Measurements from ENCODE around the gene QSER1.
A peak's percentile ranks its signal among the peaks of the same experiment; 100 is the strongest.
"Not testable (repeated sequence)": the region's sequence is repeated elsewhere in the genome, so short reads cannot be mapped to it uniquely, and the experiment has no call there.

QSER1 gene

DNA sequence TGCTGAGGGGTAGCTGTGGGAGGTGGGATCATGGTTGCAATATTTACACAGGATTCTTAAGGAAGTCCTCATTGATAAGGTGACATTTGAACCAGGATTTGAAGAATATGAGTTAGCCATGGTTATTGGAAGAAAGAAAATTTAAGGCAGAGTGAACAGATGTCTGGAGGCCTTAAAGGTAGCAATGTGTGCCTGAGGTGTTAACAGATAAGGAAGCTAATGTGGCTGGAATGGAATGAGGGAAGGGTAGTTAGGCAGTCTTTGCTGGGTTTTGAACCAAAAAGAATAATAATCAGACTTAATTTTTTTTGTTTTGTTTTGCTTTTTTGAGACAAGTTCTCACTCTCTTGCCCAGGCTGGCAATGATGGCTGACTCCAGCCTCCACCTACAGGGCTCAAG is 113.4 kb downstream of the QSER1 start:
- DNase-seq: no peak

DNA sequence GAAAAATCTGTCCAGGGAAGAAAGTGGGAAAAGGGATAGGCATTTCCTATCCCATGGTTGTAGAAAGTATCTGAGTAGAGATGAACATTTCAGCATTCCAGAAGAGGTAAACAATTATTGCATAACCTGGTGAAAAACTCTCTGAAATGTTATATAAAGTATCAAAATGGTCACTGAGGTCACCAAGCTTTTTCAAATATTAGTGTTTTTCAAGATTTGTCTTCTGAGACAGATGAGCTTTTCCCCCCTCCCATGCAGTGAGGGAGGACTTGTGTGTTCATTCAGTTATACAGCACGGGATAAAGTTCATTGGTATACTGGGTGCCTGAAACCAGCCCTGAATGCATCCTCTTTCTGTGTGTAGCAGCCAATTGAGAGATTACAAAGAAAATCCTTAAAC is 121.1 kb downstream of the QSER1 start:
- DNase-seq: no peak

DNA sequence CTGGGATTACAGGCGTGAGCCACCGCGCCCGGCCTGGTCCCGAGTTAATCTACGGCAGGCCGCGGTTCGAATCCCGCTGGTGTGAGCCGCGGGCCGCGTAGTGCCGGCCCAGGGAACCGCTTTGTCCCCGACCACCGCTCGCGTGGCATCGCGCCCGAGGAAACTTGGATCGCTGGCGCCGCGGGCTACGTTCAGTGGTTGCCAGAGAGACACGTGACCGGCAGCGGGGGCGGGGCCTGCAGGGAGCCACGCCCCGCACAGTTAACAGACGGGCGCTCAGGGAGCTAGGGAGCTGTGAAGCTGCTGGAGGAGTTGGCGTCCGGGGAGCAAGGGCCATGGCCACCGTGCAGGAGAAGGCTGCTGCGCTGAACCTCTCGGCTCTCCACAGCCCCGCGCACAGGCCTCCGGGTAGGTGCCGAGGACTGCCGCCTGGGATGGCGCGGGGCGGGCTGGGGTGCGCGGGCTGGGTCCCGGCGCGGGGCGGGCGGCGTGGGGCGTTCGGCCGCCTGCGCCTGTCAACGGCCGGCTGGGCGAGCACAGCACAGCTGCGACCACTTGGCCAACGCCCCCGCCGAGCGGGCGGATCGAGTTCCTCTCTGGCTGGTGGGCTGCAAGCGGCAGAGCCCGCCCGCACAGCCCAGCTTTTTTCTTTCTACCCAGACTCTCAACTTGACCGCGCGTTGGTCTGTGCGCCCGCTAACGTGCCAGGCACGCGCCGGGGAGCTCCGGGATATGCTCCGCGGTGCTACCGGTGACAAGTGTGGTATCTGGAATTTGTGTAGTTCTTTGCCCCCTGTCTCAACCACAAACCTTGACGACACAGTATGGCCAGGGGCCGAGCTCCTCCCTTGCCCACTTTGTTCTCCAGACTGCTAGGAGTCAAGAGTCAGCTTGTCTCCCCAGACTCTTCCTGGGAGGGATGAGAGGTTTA is 123.3 kb downstream of the QSER1 start, which contains the start of gene DEPDC7:
TSS of gene DEPDC7 (plus strand) at position 258 of the 931 bp plus-strand sequence. CDS start at position 336, 78 bp downstream.
- peak; percentile 76 to 84 for DNase-seq

DNA sequence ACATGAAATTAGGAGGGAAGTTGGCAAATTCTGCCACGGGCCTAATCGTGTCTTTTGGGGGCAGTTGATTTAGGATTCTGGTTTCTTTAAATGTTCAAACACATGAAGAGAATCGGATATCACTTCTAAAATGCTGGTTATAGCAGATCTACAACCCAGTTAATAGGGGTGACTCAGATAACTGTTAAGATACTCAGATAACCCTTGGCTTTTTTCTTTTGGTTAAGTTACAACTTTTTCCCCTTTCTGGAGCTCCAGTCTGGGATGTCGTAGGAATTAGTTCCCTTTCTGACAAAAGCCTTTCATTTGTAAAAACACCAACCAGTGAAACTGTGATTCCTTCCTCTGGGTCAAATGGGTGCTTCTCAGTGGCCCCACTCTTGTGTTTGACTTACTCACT is 124.0 kb downstream of the QSER1 start:
- no peak for DNase-seq

DNA sequence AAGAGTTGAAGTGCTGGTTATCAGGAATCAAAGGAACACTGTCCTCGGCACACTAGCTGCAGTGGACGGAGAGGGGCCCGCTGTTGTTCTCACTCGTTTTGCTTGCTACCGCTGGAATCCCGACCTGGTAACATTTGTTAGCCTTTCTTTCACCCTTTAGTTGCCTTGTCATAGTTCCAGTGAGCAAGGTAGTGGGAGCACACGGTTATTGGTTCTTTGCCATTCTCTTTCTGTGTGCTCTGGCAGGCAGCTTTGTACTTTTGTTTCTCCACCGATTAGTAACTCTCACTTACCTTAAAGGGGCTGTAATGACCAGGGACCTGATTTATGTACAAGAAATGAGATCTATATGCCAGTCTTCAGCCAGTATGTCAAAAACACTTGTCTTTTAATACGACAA is 124.9 kb downstream of the QSER1 start:
- DNase-seq: no peak

DNA sequence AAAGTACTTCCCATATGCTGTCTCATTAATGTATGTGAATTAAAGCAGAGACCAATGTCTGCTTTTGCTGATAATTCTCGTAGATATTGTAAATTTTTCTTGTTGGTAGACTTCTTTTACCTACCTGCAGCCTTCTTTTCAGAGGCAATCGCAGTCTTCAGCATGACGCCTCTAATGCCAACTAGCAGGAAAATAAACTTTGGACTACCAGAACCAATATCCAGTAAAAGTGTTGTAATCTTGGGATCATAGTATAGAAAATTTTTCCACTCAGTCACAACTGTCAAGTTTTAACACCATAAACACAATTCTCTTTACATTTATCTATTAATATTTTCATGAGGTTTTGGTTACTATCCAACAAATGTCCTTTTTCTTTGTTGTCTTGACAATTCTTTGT is 125.4 kb downstream of the QSER1 start:
- no peak for DNase-seq

DNA sequence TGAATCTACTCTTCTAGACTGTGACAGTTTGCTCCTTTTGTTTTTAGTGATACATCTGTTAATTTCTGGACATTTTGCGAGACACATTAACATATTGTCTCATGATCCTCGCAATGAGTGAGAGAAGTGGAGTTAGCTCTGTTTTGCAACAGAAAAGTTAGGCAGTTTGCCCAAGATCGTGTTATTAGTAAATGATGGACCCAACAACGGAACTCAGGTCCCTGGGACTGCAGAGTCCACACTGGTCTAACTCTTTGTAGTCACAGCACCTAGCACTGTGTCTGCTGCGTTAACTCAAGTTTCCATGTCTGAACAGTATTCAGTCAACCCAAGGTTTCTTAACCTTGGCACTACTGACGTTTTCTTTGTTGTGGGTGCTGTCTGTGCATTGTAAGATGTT is 126.2 kb downstream of the QSER1 start:
- no peak for DNase-seq

DNA sequence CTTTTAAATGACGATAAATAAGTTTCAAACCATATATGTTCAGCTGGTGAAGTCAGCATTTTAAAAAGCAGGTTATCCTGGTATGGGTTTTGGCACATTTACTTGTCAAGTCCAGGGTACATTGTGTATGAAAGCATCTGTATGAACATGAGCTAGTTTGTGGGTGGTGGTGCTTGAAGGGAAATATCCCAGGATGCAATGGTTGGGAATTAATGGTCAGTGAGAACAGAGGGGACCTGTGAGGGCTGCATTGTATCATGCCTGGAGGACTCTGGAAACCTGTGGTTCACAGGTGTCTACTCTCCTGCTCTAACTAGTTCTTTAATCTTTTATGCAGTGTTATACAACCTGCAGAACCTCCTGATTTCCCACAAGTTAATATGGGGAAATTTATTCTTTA is 128.9 kb downstream of the QSER1 start:
- no peak for DNase-seq

DNA sequence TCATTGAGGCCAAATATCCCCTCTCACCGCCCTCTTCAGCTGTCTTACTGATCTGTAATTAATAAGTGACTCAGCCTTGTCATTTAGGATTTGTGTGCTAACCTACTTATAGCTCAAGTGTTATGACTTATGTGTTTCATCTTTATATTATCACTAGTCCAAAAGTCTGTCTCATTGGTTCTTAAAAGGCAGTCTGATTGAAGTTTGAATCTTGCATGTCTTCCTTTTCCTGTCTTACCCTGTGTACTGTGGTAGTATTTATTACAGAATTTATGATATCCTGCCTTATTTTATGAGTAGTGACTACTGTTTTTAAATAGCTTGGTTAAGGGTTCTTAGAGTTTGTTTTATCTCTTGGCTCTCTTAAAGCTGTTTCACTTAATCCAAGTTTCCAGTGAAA is 129.3 kb downstream of the QSER1 start:
- no peak for DNase-seq

DNA sequence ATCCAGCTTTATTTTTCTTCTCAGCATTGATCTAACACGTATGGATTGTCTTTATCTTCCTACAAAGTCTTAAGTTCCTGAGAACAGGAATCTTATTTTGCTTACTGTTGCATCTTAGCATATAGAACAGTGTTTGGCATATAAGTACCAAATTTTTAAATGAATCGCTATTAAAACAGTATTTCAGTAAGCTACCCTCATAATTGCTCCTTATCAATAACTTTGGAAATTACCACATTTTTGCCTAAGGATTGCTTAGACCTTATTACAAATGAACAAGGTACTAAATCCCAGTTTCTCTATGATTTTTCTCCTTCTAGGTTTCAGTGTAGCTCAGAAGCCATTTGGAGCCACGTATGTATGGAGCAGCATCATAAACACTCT is 132.7 kb downstream of the QSER1 start:
- DNase-seq: no peak

DNA sequence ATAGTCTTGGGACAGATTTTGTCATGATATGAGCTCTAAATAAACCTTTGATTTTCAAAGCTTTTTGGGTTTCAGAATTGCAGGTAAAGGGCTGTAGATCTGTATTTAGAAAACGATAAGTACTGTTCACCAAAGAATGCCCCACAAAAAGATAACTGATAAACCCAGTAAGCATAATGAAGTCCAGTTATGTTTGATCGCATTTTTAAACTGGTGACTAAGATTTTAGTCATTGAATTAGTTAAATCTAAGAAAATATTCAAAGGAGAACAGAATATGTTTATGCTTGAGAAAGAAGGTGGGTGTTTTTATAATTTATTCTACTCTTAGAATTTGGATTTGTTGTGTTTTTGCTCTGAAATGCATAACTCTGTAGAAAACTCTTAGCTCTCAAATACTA is 134.6 kb downstream of the QSER1 start:
- DNase-seq: no peak

DNA sequence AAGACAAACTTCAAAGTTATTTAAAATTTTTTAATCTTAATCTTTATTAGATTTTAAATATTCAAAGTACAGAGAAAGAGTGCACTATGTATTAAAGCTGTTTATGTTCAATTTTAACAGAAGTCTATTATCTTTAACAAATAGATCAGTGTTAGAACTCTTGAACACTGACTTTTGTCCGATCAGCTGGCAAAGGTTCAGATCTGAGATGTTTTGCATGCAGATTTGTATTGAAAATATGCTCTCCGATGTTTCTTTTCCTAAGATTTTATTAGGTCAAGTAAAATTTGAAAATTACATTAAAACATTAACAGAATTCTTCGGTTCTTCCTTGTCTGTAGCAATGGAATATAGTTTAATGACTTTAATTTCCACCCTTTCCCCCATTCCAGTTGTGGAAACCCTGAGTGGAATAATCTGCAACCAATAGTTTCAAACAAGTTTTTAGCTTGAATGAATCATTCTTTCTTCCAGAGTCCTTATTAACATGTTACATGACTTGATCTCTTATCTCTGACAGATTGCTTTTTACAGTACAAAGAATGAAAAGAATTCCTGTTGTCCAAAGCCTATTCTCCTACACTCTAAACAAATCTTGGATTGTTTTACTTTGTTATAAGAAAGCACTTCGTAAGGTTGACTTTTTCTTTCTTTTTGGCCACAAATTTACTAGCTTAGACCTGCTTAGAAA is 135.4 kb downstream of the QSER1 start:
- DNase-seq: no peak

DNA sequence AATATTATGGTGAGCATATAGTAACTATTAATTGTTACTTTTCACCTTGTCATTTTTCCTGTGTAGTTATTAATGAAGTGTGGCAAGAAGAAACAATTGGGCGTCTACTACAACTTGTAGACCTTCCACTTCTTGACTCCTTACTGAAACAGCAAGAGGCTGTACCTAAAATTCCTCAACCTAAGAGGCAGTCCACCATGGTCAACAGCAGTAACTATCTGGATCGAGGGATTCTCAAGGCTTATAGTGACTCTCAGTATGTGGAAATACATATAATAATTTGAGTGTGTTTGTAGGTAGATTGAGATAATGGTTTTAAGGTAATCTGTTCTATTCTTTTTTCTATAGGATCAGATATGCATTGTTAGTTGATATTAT is 135.9 kb downstream of the QSER1 start:
- no peak for DNase-seq

DNA sequence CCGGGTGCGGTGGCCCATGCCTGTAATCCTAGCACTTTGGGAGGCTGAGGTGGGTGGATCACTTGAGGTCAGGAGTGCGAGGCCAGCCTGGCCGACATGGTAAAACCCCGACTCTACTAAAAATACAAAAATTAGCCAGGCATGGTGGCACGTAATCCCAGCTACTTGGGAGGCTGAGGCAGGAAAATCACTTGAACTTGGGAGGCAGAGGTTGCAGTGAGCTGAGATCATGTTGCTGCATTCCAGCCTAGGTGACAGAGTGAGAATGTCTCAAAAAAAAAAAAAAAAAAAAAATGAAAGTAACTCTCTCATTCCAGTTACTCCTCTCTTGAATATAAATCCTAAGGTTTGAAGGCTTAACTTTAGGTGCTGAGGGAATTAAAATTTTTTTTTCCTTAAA is 136.6 kb downstream of the QSER1 start:
- not testable (repeated sequence) for DNase-seq

Data from CD4-positive, alpha-beta T cell treated with Interleukin-4 for 1 hour (primary cell).